BJ (cell line): Measurements from ENCODE around the gene TBCC. TPM values are rescaled to one million over a fixed set of nuclear protein-coding genes. Genes with fewer than 3 reads are reported as not detected.
"Not testable (repeated sequence)": the region's sequence is repeated elsewhere in the genome, so short reads cannot be mapped to it uniquely, and the experiment has no call there.

ENCODE experiments used
- CTCF ChIA-PET: fragments of 350-600 bp; formaldehyde crosslinking; extraction: SDS; loops from one replicate; lab custom pipeline; 2021; ENCODE audit warnings: antibody characterized with exemption, inconsistent platforms; lab: Yijun Ruan, JAX
- POLR2A ChIA-PET: fragments of 300-600 bp; sonication (Branson Sonifier 250); formaldehyde crosslinking; extraction: SDS; loops from one replicate; lab custom pipeline; 2021; ENCODE audit warnings: antibody characterized with exemption; lab: Charles Lee
- DNase-seq: peaks from one replicate; pipeline ENCODE4 v3.0.0-alpha.2; 2011; ENCODE audit warnings: low read depth
- H3K27me3 ChIP-seq: 2 replicates; pipeline ENCODE4 v1.6.0; 2011; ENCODE audit warnings: low read length; ENCODE audit not compliant: control insufficient read depth, insufficient read depth
- H3K36me3 ChIP-seq: 2 replicates; pipeline ENCODE4 v1.5.1; 2011; ENCODE audit warnings: low read length; ENCODE audit not compliant: control insufficient read depth, insufficient read depth
- H3K4me3 ChIP-seq: 2 replicates; pipeline ENCODE4 v1.5.1; 2011; ENCODE audit warnings: low read depth, mild to moderate bottlenecking, control low read depth, low read length
- polyA plus RNA-seq: library from polyadenylated mRNA; depleted of rRNA; stranded (reverse); fragments of >200 nt; gene quantifications from 2 replicates; pipeline ENCODE4 v1.2.3, GENCODE V29; 2011
- TF ChIP-seq, protein P1 (sequence below): IDR thresholded peaks from 2 replicates; pipeline ENCODE4 v1.5.1; 2011; ENCODE audit warnings: low read depth, mild to moderate bottlenecking, control low read depth, inconsistent platforms, low read length, moderate library complexity; ENCODE audit not compliant: insufficient read depth

TBCC gene
- polyA plus RNA-seq, 1 experiment: 23.8 TPM

DNA sequence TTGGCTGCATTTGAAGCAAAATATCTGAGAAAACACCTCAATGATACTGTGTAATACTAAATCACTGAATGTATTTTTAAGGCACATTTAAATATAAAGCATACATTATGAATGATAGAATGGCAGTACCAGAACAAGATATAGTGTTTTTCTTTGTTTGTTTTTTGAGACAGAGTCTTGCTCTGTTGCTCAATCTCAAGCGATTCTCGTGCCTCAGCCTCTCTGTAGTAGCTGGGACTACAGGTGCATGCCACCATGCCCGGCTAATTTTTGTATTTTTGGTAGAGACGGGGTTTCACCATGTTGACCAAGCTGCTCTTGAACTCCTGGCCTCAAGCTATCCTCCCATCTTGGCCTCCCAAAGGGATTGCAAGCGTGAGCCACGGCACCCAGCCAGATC is 33.6 kb upstream of the TBCC start:
- no peak for DNase-seq
- no peaks in the 10 kb centered on the region for H3K36me3 ChIP-seq
- no peak overlapping the region for H3K4me3 ChIP-seq
- no peaks in the 10 kb centered on the region for H3K27me3 ChIP-seq
- CTCF ChIA-PET: no interaction called here
- TF ChIP-seq, protein P1, sequence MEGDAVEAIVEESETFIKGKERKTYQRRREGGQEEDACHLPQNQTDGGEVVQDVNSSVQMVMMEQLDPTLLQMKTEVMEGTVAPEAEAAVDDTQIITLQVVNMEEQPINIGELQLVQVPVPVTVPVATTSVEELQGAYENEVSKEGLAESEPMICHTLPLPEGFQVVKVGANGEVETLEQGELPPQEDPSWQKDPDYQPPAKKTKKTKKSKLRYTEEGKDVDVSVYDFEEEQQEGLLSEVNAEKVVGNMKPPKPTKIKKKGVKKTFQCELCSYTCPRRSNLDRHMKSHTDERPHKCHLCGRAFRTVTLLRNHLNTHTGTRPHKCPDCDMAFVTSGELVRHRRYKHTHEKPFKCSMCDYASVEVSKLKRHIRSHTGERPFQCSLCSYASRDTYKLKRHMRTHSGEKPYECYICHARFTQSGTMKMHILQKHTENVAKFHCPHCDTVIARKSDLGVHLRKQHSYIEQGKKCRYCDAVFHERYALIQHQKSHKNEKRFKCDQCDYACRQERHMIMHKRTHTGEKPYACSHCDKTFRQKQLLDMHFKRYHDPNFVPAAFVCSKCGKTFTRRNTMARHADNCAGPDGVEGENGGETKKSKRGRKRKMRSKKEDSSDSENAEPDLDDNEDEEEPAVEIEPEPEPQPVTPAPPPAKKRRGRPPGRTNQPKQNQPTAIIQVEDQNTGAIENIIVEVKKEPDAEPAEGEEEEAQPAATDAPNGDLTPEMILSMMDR: no peak
- POLR2A ChIA-PET: no interaction called here

DNA sequence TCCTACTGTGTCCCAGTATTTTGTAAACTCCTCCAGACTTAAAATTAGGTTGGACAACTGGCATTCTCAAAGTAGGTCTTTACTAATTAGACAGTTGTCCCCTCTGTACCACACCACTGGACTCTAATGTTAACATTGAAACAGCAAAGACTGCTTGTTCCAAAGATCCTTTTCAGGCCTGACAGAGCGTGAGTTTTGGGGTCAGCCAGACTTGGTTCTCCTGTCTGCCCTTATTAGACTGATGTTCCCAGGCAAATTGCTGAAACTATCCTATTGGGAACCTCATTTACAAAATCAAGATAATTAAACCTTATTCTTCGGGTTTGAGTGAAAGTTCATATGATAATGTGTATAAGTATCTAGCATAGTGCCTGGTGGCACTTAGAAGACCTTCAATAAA is 32.2 kb upstream of the TBCC start:
- no peak for DNase-seq
- Histone ChIP-seq H3K36me3 (no peaks in the 10 kb centered on the region), H3K27me3 (no peaks in the 10 kb centered on the region), H3K4me3 (no peak overlapping the region)
- TF ChIP-seq, protein P1: no peak
- ChIA-PET POLR2A (no interaction called here), CTCF (interaction anchor here (1.1 kb wide), 1 partner anchor 8 kb away, joined by 4 read pairs; no protein-coding TSS in a partner anchor)

DNA sequence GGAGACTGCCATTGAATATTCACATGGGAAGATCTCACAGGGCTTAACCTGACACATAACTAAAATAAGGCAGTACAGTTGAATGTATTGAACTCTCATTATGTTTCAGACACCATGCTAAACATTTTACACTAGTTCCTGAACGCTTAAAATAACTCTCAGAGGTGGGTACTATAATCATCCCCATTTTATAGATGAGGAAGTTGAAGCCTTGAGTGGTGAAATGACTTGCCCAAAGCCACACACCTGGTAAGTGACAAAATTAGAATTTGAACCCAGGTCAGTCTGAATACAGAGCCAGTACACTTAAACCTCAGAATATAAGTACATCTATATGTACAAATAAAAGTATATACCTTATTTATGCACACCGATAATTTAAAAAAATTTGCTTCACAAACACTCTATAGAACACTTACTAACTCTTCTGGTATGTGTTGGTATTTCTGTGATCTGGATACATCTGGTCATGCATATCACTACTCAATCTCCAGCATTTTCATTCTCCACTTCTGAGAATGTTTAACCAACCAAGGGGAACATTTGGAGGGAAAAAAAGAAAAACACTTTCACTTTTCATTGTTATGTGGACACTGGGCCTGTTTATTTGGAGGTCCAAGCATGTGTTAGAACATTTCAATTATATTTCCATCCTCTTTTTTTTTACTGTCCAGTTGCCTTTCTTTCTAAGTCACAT is 31.4 kb upstream of the TBCC start:
- POLR2A ChIA-PET: no interaction called here
- no peak for DNase-seq

DNA sequence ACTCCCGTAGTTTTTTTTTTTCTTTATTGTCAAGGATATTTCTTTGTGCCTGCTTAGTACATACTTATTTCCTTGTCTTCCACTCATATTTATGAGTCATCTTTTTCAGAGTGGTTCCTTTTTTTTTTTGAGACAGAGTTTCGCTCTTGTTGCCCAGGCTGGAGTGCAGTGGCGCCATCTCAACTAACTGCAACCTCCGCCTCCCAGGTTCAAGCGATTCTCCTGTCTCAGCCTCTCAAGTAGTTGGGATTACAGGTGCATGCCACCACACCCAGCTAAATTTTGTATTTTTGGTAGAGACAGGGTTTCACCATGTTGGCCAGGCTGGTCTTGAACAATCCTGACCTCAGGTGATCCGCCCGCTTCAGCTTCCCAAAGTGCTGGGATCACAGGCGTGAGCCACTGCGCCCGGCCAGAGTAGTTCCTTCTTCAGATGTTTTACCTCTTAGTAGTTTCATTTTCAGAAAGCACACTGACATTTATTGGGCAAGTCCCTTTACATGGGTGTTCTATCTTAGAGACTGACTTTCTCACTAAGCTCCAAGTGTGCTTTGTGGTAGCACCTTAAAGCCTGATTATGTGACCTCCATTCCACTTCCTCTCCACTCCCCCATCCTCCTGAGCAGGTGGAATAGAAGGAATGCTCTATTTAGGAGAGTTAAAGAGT is 29.1 kb upstream of the TBCC start:
- POLR2A ChIA-PET, DNase-seq, H3K27me3 ChIP-seq, H3K4me3 ChIP-seq, H3K36me3 ChIP-seq: not testable (repeated sequence)
- CTCF ChIA-PET: interaction anchor here (1.4 kb wide), 1 partner anchor 9 kb away, joined by 5 read pairs; no protein-coding TSS in a partner anchor

More for the DNA sequence above, 31.4 kb upstream of the TBCC start:
- H3K4me3 ChIP-seq: no peak overlapping the region
- CTCF ChIA-PET: no interaction called here
- H3K36me3 ChIP-seq: no peaks in the 10 kb centered on the region
- no peaks in the 10 kb centered on the region for H3K27me3 ChIP-seq
- TF ChIP-seq, protein P1: no peak

DNA sequence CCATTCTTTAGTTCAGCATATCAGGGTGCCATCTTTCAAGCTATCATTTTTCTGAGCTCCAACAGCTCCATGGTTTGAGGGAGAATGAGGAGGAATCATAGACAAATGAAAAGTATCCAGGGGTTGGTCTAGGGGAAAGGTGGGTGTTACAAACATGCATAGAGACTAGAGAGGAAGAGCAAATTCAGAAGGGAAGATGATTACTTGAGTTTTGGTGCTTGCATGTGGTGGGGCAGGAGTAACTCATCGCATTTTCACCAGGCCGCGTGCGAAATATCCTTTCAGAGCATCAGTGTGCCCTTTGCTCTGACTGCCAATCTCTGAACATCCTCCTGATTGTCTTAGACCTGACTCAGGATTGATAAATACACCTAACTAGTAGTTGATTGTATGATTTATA is 28.3 kb upstream of the TBCC start:
- TF ChIP-seq, protein P1: no peak
- H3K4me3 ChIP-seq: no peak overlapping the region
- ChIA-PET CTCF (no interaction called here), POLR2A (no interaction called here)
- H3K36me3 ChIP-seq: no peaks in the 10 kb centered on the region
- no peak for DNase-seq
- no peaks in the 10 kb centered on the region for H3K27me3 ChIP-seq
